HepG2 (cell line): Measurements from ENCODE around the gene COL10A1. TPM values are rescaled to one million over a fixed set of nuclear protein-coding genes. Genes with fewer than 3 reads are reported as not detected.

Experiments used
- BRCA1 ChIP-seq: sonication (generic); formaldehyde crosslinking; IDR thresholded peaks from 2 replicates; pipeline ENCODE4 v1.4.0; 2020; ENCODE audit warnings: missing genetic modification reagents
- IKZF4 ChIP-seq: sonication (generic); formaldehyde crosslinking; IDR thresholded peaks from 2 replicates; pipeline ENCODE4 v1.5.1; 2020; ENCODE audit warnings: borderline replicate concordance, mild to moderate bottlenecking, low read depth, missing genetic modification reagents; ENCODE audit errors: not compliant biosample characterization
- JDP2 ChIP-seq: sonication (generic); formaldehyde crosslinking; IDR thresholded peaks from 2 replicates; pipeline ENCODE4 v1.8.1; 2022; ENCODE audit warnings: missing genetic modification reagents, borderline replicate concordance
- KDM5A ChIP-seq: fragments of 200-600 bp; sonication (generic); IDR thresholded peaks from 2 replicates; pipeline ENCODE4 v1.7.0; 2018; ENCODE audit warnings: antibody characterized with exemption, mild to moderate bottlenecking, low read length, borderline replicate concordance
- LCORL ChIP-seq, 2 experiments: fragments of 450-650 bp in 1 of 2; sonication (generic) in 1 of 2; formaldehyde crosslinking in 1 of 2; IDR thresholded peaks; 2 replicates each; pipeline versions ENCODE4 v1.5.0 to v1.6.1; 2017 to 2020; ENCODE audit warnings: antibody characterized with exemption in 1 of 2, missing genetic modification reagents in 1 of 2
- MZF1 ChIP-seq: sonication (generic); formaldehyde crosslinking; IDR thresholded peaks from 2 replicates; pipeline ENCODE4 v1.8.1; 2023; ENCODE audit warnings: mild to moderate bottlenecking, missing genetic modification reagents, borderline replicate concordance
- SMC3 ChIP-seq: IDR thresholded peaks from 2 replicates; pipeline ENCODE4 v1.6.1; 2011; ENCODE audit warnings: low read length, improper control_type of control experiment
- SP1 ChIP-seq, 2 experiments: fragments of 450-650 bp in 1 of 2; sonication (generic) in 1 of 2; formaldehyde crosslinking in 1 of 2; IDR thresholded peaks; 2 replicates each; pipeline versions ENCODE4 v1.4.0 to v1.6.1; 2016 to 2020; ENCODE audit warnings: missing genetic modification reagents in 1 of 2
- SP140L ChIP-seq: sonication (generic); formaldehyde crosslinking; IDR thresholded peaks from 2 replicates; pipeline ENCODE4 v1.4.0; 2020; ENCODE audit warnings: missing genetic modification reagents, borderline replicate concordance
- TRIM24 ChIP-seq: sonication (generic); formaldehyde crosslinking; IDR thresholded peaks from 2 replicates; pipeline ENCODE4 v1.8.0; 2022; ENCODE audit warnings: mild to moderate bottlenecking, missing genetic modification reagents
- ZBTB21 ChIP-seq: sonication (generic); formaldehyde crosslinking; IDR thresholded peaks from 2 replicates; pipeline ENCODE4 v1.4.0; 2020; ENCODE audit warnings: missing genetic modification reagents
- ZNF232 ChIP-seq: sonication (generic); formaldehyde crosslinking; IDR thresholded peaks from 2 replicates; pipeline ENCODE4 v1.4.0; 2020; ENCODE audit warnings: missing genetic modification reagents, borderline replicate concordance
- ZNF260 ChIP-seq: sonication (generic); formaldehyde crosslinking; IDR thresholded peaks from 2 replicates; pipeline ENCODE4 v1.4.0; 2020; ENCODE audit warnings: missing genetic modification reagents, low read depth, mild to moderate bottlenecking, borderline replicate concordance
- ZNF496 ChIP-seq: sonication (generic); formaldehyde crosslinking; IDR thresholded peaks from 2 replicates; pipeline ENCODE4 v1.8.1; 2023; ENCODE audit warnings: mild to moderate bottlenecking, moderate library complexity, missing genetic modification reagents; ENCODE audit not compliant: insufficient replicate concordance
- ZNF556 ChIP-seq: sonication (generic); formaldehyde crosslinking; IDR thresholded peaks from 2 replicates; pipeline ENCODE4 v1.4.0; 2020; ENCODE audit warnings: mild to moderate bottlenecking, missing genetic modification reagents, borderline replicate concordance
- polyA plus RNA-seq, 8 experiments: library from polyadenylated mRNA; depleted of rRNA in 3 of 8; stranded (reverse) in 7 of 8; unstranded in 1 of 8; fragments of >200 nt; fragmentation: Illumina TruSeq in 4 of 8; extraction: Trizol in 4 of 8; gene quantifications; 2 replicates each; pipeline versions ENCODE4 v1.2.1 to v1.2.3, GENCODE V29; 2011 to 2016; ENCODE audit warnings: low read depth in 4 of 8, missing spikeins in 1 of 8, mixed read lengths in 1 of 8; ENCODE audit not compliant: insufficient read depth in 1 of 8
- total RNA-seq, 5 experiments: library from RNA; depleted of rRNA; stranded (reverse); fragments of >200 nt; fragmentation: Illumina TruSeq; extraction: Trizol; gene quantifications; 2 replicates each; pipeline ENCODE4 v1.2.3, GENCODE V29; 2016; ENCODE audit warnings: low read depth in 1 of 5
- TF ChIP-seq, protein P1 (sequence below): sonication (generic); formaldehyde crosslinking; IDR thresholded peaks from 2 replicates; pipeline ENCODE4 v1.4.0; 2020; ENCODE audit warnings: missing genetic modification reagents
- TF ChIP-seq, protein P2 (sequence below): sonication (generic); formaldehyde crosslinking; IDR thresholded peaks from 2 replicates; pipeline ENCODE4 v1.5.0; 2020; ENCODE audit warnings: mild to moderate bottlenecking, missing genetic modification reagents, moderate library complexity
- TF ChIP-seq, protein P3 (sequence below): sonication (generic); formaldehyde crosslinking; IDR thresholded peaks from 2 replicates; pipeline ENCODE4 v1.4.0; 2020; ENCODE audit warnings: missing genetic modification reagents, borderline replicate concordance
- TF ChIP-seq, protein P4 (sequence below): sonication (generic); formaldehyde crosslinking; IDR thresholded peaks from 2 replicates; pipeline ENCODE4 v1.5.0; 2020; ENCODE audit warnings: mild to moderate bottlenecking, missing genetic modification reagents, borderline replicate concordance

The COL10A1 gene
- total and polyA plus RNA-seq, 2 of the 13 experiments (the other 11 are each of a cell fraction or from before 2014, with no cell fraction given), result 0.07 TPM; not detected in 1

DNA sequence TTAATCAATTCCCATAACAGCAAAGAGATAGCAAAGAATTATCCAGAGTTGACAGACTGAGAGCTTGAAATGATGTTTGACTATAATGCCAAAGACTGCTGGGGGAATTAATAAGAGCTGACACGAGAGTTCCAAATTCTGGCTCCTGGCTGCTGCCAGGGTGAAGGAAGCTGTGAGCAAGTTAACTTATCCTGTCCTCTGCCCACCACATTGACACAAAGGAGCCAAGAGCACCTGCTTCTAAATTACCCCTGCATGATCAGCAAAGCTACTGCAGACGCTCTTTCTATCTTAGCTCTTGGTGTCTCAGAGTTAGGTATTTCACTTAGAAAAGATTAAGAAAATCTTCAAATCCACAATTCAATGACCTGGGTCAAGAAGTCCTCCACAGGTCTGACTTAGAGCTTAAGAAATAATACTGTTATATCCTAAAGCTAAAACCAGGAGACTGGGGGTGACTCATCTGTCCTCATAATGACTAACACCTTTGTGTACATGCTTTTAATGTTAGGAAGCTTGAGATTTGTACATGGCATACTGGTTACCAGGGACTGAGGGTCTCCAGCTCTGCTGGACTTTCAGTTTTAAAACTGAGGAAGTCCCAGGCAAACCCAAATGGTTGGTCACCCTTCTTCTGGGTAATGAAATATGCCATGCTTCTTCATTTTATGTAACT is 52.0 kb downstream of the COL10A1 start (continued):
- TF ChIP-seq, protein P1, sequence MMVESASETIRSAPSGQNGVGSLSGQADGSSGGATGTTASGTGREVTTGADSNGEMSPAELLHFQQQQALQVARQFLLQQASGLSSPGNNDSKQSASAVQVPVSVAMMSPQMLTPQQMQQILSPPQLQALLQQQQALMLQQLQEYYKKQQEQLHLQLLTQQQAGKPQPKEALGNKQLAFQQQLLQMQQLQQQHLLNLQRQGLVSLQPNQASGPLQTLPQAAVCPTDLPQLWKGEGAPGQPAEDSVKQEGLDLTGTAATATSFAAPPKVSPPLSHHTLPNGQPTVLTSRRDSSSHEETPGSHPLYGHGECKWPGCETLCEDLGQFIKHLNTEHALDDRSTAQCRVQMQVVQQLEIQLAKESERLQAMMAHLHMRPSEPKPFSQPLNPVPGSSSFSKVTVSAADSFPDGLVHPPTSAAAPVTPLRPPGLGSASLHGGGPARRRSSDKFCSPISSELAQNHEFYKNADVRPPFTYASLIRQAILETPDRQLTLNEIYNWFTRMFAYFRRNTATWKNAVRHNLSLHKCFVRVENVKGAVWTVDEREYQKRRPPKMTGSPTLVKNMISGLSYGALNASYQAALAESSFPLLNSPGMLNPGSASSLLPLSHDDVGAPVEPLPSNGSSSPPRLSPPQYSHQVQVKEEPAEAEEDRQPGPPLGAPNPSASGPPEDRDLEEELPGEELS, result peak; percentile 24; the same call in 1 of the 2 replicates
- TF ChIP-seq SP140L (CRISPR knock-in tag), result no peak
- no peak for TF ChIP-seq ZNF496 (CRISPR knock-in tag)
- TF ChIP-seq, protein P2, sequence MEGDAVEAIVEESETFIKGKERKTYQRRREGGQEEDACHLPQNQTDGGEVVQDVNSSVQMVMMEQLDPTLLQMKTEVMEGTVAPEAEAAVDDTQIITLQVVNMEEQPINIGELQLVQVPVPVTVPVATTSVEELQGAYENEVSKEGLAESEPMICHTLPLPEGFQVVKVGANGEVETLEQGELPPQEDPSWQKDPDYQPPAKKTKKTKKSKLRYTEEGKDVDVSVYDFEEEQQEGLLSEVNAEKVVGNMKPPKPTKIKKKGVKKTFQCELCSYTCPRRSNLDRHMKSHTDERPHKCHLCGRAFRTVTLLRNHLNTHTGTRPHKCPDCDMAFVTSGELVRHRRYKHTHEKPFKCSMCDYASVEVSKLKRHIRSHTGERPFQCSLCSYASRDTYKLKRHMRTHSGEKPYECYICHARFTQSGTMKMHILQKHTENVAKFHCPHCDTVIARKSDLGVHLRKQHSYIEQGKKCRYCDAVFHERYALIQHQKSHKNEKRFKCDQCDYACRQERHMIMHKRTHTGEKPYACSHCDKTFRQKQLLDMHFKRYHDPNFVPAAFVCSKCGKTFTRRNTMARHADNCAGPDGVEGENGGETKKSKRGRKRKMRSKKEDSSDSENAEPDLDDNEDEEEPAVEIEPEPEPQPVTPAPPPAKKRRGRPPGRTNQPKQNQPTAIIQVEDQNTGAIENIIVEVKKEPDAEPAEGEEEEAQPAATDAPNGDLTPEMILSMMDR (CRISPR knock-in tag), result no peak
- no peak for TF ChIP-seq ZNF556 (CRISPR knock-in tag)
- TF ChIP-seq, protein P3, sequence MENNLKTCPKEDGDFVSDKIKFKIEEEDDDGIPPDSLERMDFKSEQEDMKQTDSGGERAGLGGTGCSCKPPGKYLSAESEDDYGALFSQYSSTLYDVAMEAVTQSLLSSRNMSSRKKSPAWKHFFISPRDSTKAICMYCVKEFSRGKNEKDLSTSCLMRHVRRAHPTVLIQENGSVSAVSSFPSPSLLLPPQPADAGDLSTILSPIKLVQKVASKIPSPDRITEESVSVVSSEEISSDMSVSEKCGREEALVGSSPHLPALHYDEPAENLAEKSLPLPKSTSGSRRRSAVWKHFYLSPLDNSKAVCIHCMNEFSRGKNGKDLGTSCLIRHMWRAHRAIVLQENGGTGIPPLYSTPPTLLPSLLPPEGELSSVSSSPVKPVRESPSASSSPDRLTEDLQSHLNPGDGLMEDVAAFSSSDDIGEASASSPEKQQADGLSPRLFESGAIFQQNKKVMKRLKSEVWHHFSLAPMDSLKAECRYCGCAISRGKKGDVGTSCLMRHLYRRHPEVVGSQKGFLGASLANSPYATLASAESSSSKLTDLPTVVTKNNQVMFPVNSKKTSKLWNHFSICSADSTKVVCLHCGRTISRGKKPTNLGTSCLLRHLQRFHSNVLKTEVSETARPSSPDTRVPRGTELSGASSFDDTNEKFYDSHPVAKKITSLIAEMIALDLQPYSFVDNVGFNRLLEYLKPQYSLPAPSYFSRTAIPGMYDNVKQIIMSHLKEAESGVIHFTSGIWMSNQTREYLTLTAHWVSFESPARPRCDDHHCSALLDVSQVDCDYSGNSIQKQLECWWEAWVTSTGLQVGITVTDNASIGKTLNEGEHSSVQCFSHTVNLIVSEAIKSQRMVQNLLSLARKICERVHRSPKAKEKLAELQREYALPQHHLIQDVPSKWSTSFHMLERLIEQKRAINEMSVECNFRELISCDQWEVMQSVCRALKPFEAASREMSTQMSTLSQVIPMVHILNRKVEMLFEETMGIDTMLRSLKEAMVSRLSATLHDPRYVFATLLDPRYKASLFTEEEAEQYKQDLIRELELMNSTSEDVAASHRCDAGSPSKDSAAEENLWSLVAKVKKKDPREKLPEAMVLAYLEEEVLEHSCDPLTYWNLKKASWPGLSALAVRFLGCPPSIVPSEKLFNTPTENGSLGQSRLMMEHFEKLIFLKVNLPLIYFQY (CRISPR knock-in tag), result no peak
- TF ChIP-seq LCORL (IDR thresholded peaks at IDR 0.05), result no peak
- TF ChIP-seq LCORL (CRISPR knock-in tag; IDR thresholded peaks at IDR 0.05), result 0 out of 2 replicates have a peak, but pooled peaks have one; percentile 27
- no peak for TF ChIP-seq JDP2
- no peak for TF ChIP-seq ZNF232 (CRISPR knock-in tag)
- TF ChIP-seq ZBTB21 (CRISPR knock-in tag), result no peak
- TF ChIP-seq, protein P4, sequence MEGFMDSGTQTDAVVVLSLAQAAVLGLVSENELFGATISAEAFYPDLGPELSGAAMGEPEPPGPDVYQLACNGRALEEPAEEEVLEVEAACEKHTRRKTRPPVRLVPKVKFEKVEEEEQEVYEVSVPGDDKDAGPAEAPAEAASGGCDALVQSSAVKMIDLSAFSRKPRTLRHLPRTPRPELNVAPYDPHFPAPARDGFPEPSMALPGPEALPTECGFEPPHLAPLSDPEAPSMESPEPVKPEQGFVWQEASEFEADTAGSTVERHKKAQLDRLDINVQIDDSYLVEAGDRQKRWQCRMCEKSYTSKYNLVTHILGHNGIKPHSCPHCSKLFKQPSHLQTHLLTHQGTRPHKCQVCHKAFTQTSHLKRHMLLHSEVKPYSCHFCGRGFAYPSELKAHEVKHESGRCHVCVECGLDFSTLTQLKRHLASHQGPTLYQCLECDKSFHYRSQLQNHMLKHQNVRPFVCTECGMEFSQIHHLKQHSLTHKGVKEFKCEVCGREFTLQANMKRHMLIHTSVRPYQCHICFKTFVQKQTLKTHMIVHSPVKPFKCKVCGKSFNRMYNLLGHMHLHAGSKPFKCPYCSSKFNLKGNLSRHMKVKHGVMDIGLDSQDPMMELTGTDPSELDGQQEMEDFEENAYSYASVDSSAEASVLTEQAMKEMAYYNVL (CRISPR knock-in tag), result no peak
- no peak for TF ChIP-seq SMC3
- no peak for TF ChIP-seq KDM5A
- no peak for TF ChIP-seq MZF1 (CRISPR knock-in tag)
- no peak for TF ChIP-seq TRIM24 (CRISPR knock-in tag)
- no peak for TF ChIP-seq BRCA1 (CRISPR knock-in tag)
- TF ChIP-seq ZNF260 (CRISPR knock-in tag), result no peak
- no peak for TF ChIP-seq IKZF4
- TF ChIP-seq SP1 (IDR thresholded peaks at IDR 0.05), result no peak
- no peak for TF ChIP-seq SP1 (CRISPR knock-in tag; IDR thresholded peaks at IDR 0.05)
